HS-27A (cell line): ENCODE measurements around the gene FHAD1.
A peak's percentile ranks its signal among the peaks of the same experiment; 100 is the strongest.

Source experiments
- DNase-seq: peaks from one replicate; pipeline ENCODE4 v3.0.0-alpha.2; 2012; ENCODE audit warnings: low read depth, missing footprints

Gene FHAD1

GRCh38 chr1:15345705-15346345 is 98.8 kb downstream of the FHAD1 start:
- DNase-seq: no peak

GRCh38 chr1:15346346-15347030 is 99.5 kb downstream of the FHAD1 start:
- no peak for DNase-seq

GRCh38 chr1:15347182-15347581 is 100.2 kb downstream of the FHAD1 start:
- DNase-seq: no peak

- DNase-seq: no peak
These were observed 101.6 kb downstream of the FHAD1 start for GRCh38 chr1:15348648-15349047.

GRCh38 chr1:15349133-15349532 is 102.1 kb downstream of the FHAD1 start:
- DNase-seq: no peak

- DNase-seq: no peak
These were observed 103.1 kb downstream of the FHAD1 start for GRCh38 chr1:15350151-15350550.

GRCh38 chr1:15350551-15351200 is 103.7 kb downstream of the FHAD1 start:
- DNase-seq: no peak

GRCh38 chr1:15351310-15351709 is 104.3 kb downstream of the FHAD1 start:
- no peak for DNase-seq

GRCh38 chr1:15352128-15352957 is 105.3 kb downstream of the FHAD1 start:
- DNase-seq: peak; percentile 94

- no peak for DNase-seq
These were observed 107.0 kb downstream of the FHAD1 start for GRCh38 chr1:15353839-15354579.

GRCh38 chr1:15354580-15354965 is 107.5 kb downstream of the FHAD1 start:
- no peak for DNase-seq

- DNase-seq: no peak
These were observed 109.1 kb downstream of the FHAD1 start for GRCh38 chr1:15355968-15356625.

GRCh38 chr1:15357612-15358207 is 110.7 kb downstream of the FHAD1 start:
- no peak for DNase-seq

- DNase-seq: no peak
These were observed 111.6 kb downstream of the FHAD1 start for GRCh38 chr1:15358565-15359133.

GRCh38 chr1:15360700-15361099 is 113.7 kb downstream of the FHAD1 start:
- no peak for DNase-seq

GRCh38 chr1:15362096-15362736 is 115.2 kb downstream of the FHAD1 start:
- DNase-seq: no peak

- no peak for DNase-seq
These were observed 115.7 kb downstream of the FHAD1 start for GRCh38 chr1:15362737-15363128.

GRCh38 chr1:15364740-15365139 is 117.7 kb downstream of the FHAD1 start:
- no peak for DNase-seq

- no peak for DNase-seq
These were observed 121.9 kb downstream of the FHAD1 start for GRCh38 chr1:15368888-15369287.

- DNase-seq: no peak
These were observed 123.2 kb downstream of the FHAD1 start for GRCh38 chr1:15370268-15370667.
